ENCODE data around the gene RITA1.

RITA1 gene

DNA sequence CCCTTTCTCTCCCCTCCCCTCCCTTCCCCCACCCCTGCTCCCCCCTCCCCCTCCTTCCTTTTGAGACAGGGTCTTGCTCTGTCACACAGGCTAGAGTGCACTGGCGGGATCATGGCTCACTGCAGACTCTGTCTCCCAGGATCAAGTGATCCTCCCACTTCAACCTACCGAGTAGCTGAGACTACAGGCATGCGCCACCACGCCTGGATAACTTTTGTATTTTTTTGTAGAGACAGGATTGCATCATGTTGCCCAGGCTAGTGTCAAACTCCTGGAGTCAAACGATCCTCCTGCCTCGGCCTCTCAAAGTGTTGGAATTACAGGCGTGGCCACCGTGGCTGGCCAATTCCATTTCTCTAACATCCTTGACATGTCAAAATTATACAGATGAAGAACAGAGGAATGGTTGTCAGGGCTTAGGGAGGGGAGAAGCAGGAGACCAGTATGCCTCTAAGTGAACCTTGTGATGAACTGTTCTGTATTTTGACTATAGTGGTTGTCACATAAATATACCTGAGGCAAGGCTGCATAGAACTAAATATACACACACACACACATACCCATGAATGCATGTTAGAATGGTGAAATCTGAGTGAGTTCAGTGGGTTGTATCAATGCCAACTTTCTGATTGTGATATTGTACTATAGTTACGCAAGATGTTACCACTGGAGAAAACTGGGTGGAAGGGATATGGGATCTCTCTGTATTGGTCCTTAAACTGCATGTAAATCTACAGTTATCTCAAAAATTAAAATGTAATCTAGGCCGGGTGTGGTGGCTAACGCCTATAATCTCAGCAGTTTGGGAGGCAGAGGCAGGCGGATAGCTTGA, 39.6 kb upstream of the RITA1 start:
- no peaks in the 10 kb centered on the region for H3K9me3 ChIP-seq (ENCODE audit: low read length)
- no peaks in the 10 kb centered on the region for H3K36me3 ChIP-seq (ENCODE audit: insufficient read depth, low read length)
- peaks cover 6% of the 10 kb centered on the region for H3K27me3 ChIP-seq (ENCODE audit: insufficient read depth, low read length)
- peaks cover 20% of the 10 kb centered on the region for H3K4me1 ChIP-seq (ENCODE audit: insufficient read depth, low read length)
- H3K4me3 ChIP-seq (ENCODE audit: low read length), result no peak overlapping the region
- H2AFZ ChIP-seq (ENCODE audit: low read depth, low read length), result no peak overlapping the region

DNA sequence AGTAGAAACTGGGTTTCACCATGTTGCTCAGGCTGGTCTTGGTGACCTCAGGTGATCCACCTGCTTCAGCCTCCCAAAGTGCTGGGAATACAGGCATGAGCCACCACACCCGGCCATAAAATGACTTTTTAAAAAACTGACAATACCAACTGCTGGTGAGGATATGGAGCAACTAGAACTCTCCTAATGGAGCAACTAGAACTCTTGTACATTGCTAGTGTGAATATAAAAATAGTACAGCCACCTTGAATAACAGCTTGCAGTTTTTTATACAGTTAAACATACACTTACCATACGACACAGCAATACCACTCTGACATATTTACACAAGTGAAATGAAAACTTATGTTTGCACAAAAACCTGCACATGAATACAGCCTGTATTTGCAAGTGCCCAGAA, 38.5 kb upstream of the RITA1 start:
- peaks cover 20% of the 10 kb centered on the region for H3K4me1 ChIP-seq (ENCODE audit: insufficient read depth, low read length)
- no peaks in the 10 kb centered on the region for H3K36me3 ChIP-seq (ENCODE audit: insufficient read depth, low read length)
- no peaks in the 10 kb centered on the region for H3K9me3 ChIP-seq (ENCODE audit: low read length)
- H3K27me3 ChIP-seq (ENCODE audit: insufficient read depth, low read length), result peaks cover 10% of the 10 kb centered on the region
- H3K4me3 ChIP-seq (ENCODE audit: low read length), result no peak overlapping the region
- no peak overlapping the region for H2AFZ ChIP-seq (ENCODE audit: low read depth, low read length)

DNA sequence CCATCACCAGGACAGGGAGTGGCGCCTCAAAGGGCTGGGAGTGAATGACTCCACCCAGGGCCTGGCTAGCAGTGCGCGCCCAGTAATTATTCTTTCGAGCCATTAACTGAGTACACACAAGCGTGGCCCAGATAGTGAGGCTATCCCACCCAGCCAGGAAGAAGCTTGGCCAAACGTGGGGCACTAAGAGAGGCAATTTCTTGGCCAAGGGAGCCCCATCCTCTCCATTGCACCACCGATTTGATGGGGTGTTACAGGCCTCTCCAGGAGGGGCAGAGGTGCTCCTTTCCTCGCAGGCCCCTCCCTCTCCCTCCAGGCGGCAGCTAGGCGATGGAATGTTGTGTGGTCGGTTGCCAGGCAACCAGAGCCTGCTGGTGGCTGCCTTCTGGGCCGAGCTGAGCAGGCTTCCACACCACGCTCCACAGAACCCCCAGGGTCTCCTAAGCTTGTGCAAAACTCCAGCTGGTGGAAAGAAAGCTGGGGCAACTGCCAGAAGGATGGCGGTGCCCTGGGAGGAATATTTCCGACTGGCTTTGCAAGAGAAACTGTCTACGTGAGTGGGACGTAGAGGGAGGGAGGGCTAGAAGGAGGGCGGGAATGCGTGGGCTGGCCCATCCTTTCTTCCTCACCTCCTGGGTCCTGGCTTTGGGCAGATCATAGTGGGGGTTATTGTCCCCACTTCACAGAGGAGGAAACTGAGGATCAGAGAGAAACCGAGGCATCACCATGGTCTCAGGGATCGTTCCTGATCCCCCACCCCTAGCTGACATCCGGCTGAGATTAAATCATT, 36.0 kb upstream of the RITA1 start, which contains the start of gene CFAP73:
TSS of gene CFAP73 (plus strand) at position 364 of the 790 bp plus-strand sequence. CDS start at position 498, 134 bp downstream.
- H3K27me3 ChIP-seq (ENCODE audit: insufficient read depth, low read length), result peaks cover 21% of the 10 kb centered on the region
- peaks cover 16% of the 10 kb centered on the region for H3K4me1 ChIP-seq (ENCODE audit: insufficient read depth, low read length)
- H3K9me3 ChIP-seq (ENCODE audit: low read length), result no peaks in the 10 kb centered on the region
- no peaks in the 10 kb centered on the region for H3K36me3 ChIP-seq (ENCODE audit: insufficient read depth, low read length)
- no peak within 1 kb of the TSS for H2AFZ ChIP-seq (ENCODE audit: low read depth, low read length)
- H3K4me3 ChIP-seq (ENCODE audit: low read length), result no peak within 1 kb of the TSS

DNA sequence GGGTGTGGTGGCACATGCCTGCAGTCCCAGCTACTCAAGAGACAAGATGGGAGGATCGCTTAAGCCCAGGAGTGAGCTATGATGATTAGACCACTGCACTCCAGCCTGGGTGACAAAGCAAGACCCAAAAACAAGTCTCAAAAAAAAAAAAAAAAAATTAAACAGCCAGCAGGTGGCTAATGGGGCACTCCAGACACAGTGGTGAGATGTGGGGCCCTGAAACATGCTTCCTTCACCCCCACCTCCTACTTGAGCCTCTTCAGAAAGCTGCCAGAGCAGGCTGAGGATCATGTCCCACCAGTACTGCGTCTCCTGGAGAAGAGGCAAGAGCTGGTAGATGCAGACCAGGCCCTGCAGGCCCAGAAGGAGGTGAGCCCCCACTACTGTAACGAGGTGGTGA, 33.9 kb upstream of the RITA1 start:
- Histone ChIP-seq H3K4me3 (ENCODE audit: low read length) (no peak overlapping the region), H2AFZ (ENCODE audit: low read depth, low read length) (no peak overlapping the region), H3K4me1 (ENCODE audit: insufficient read depth, low read length) (peaks cover 16% of the 10 kb centered on the region), H3K27me3 (ENCODE audit: insufficient read depth, low read length) (peaks cover 34% of the 10 kb centered on the region), H3K36me3 (ENCODE audit: insufficient read depth, low read length) (no peaks in the 10 kb centered on the region), H3K9me3 (ENCODE audit: low read length) (no peaks in the 10 kb centered on the region)

DNA sequence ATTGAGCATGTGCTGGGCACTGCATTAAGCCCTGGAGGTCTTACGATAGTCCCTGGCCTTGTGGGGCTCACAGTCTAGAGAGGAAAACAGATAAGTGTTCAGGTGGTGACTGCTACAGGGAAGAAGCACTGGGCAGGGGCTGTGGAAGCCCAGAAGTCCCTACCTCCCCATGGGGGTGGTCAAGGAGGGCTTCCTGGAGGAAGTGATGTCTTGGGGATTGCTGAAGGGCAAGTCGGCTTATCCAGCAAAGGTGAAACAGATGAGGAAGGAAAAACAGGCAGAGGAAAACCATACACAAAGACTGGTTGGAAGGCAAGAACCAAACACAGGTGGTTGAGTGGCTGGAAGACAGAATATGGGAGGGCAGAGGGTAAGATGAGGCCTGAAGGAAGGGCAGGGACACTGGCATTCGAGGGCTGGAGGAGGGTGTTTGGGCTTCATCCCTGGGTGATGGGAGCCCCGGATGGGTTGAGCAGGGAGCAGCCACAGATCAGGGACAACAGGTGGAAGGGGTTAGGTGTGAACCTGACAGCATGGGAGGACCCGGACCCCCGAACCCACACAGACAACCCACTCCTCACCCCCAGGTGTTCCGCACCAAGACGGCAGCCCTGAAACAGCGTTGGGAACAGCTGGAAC, 33.2 kb upstream of the RITA1 start:
- no peak overlapping the region for H3K4me3 ChIP-seq (ENCODE audit: low read length)
- no peaks in the 10 kb centered on the region for H3K9me3 ChIP-seq (ENCODE audit: low read length)
- H3K36me3 ChIP-seq (ENCODE audit: insufficient read depth, low read length), result no peaks in the 10 kb centered on the region
- peaks cover 34% of the 10 kb centered on the region for H3K27me3 ChIP-seq (ENCODE audit: insufficient read depth, low read length)
- peaks cover 16% of the 10 kb centered on the region for H3K4me1 ChIP-seq (ENCODE audit: insufficient read depth, low read length)
- H2AFZ ChIP-seq (ENCODE audit: low read depth, low read length), result peak overlapping the region; percentile 49

DNA sequence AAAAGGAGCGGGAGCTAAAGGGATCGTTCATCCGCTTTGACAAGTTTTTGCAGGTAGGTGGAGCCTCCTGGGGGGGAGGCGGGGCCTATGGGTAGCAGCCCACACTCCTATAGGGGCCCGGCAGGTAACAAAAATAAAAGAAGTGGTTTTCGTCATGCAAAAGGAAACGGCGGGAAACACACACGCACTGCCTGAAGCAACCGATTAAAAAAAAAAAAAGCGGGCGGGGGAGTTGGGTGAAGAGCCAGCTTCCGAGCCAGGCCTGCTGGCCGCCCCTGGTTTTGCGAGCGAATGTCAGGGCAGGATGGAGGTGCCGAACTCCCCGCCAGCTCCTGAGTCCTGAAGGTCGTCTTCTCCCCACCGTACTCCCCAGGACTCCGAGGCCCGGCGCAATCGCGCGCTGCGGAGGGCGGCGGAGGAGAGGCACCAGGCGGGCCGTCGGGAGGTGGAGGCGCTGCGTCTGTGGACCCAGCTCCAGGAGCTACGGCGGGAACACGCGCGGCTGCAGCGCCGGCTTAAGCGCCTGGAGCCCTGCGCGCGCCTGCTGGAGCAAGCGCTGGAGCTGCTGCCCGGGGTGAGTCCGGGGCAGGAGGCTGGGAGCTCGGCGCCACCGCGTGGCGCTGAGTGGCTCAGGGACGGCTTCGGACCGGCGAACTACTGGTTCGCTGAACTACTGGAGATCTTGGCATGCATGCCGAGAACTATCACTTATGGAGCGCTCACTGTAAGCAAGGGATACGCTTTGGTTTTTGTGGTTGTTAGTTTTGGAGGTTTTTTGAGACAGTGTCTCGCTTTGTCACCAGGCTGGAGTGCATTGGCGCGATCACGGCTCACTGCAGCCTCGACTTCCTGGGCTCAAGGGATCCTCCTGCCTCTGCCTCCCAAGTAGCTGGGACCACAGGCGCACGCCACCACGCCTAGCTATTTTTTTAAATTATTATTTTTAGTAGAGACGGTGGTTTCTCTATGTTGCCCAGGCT, 32.4 kb upstream of the RITA1 start:
- H3K4me1 ChIP-seq (ENCODE audit: insufficient read depth, low read length), result peaks cover 16% of the 10 kb centered on the region
- peaks cover 34% of the 10 kb centered on the region for H3K27me3 ChIP-seq (ENCODE audit: insufficient read depth, low read length)
- peaks cover 7% of the 10 kb centered on the region for H3K36me3 ChIP-seq (ENCODE audit: insufficient read depth, low read length)
- H2AFZ ChIP-seq (ENCODE audit: low read depth, low read length), result peak overlapping the region; percentile 49
- no peaks in the 10 kb centered on the region for H3K9me3 ChIP-seq (ENCODE audit: low read length)
- peak overlapping the region; percentile 42 for H3K4me3 ChIP-seq (ENCODE audit: low read length)

DNA sequence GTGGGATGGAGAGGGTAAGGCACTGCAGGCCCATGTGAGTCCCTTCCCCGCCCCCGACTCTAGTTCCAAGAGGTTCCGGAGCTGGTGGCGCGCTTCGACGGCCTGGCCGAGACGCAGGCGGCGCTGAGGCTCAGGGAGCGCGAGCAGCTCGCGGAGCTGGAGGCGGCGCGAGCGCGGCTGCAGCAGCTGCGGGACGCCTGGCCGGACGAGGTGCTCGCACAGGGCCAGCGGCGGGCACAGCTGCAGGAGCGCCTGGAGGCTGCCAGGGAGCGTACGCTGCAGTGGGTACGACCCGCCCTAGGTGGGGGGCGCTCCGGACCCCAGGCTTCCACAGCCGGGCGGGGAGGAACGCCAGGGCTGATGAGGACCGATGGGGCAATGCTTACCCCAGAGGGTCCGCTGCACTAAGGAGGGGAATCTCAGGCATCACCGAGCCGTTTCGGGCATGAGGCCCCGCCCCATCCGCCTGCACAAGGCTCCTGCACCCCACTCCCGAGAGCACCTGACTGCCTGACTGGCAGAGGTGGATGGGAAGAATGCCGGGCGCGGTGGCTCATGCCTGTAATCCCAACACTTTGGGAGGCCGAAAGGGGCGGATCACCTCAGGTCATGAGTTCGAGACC, 31.1 kb upstream of the RITA1 start:
- Histone ChIP-seq H3K9me3 (ENCODE audit: low read length) (no peaks in the 10 kb centered on the region), H3K36me3 (ENCODE audit: insufficient read depth, low read length) (peaks cover 19% of the 10 kb centered on the region), H3K4me3 (ENCODE audit: low read length) (no peak overlapping the region), H3K4me1 (ENCODE audit: insufficient read depth, low read length) (peaks cover 12% of the 10 kb centered on the region), H3K27me3 (ENCODE audit: insufficient read depth, low read length) (peaks cover 34% of the 10 kb centered on the region), H2AFZ (ENCODE audit: low read depth, low read length) (no peak overlapping the region)

DNA sequence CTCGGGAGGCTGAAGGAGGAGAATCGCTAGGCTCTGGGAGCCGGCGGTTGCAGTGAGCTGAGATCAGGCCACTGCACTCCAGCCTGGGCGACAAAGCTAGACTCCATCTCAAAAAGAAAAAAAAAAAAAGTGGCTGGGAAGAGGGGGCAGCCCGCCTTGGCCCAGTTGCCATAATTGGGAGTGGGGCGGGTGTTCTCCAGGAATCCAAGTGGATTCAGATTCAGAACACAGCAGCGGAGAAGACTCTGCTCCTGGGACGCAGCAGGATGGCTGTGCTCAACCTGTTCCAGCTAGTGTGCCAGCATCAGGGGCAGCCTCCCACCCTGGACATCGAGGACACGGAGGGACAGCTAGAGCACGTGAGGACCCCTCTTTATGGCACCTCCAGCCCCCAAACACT, 30.5 kb upstream of the RITA1 start:
- Histone ChIP-seq H3K36me3 (ENCODE audit: insufficient read depth, low read length) (peaks cover 25% of the 10 kb centered on the region), H3K4me1 (ENCODE audit: insufficient read depth, low read length) (peaks cover 6% of the 10 kb centered on the region), H3K4me3 (ENCODE audit: low read length) (no peak overlapping the region), H2AFZ (ENCODE audit: low read depth, low read length) (no peak overlapping the region), H3K27me3 (ENCODE audit: insufficient read depth, low read length) (peaks cover 34% of the 10 kb centered on the region), H3K9me3 (ENCODE audit: low read length) (no peaks in the 10 kb centered on the region)

DNA sequence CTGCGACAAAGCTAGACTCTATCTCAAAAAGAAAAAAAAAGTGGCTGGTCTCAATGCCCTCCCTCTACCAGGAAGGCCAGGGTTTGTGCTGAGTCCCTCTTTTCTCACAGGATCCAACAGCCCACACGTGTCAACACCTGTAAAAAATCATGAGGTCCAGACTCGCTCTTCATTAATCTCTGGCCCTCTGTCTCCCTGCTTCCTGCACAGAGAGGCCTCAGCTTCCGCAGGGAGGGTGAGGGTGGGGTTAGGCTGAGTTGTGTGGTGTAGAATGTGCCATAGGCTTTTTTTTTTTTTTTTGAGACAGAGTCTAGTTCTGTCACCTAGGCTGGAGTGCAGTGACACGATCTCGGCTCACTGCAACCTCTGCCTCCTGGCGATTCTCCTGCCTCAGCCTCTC, 29.9 kb upstream of the RITA1 start:
- H3K9me3 ChIP-seq (ENCODE audit: low read length), result no peaks in the 10 kb centered on the region
- H3K27me3 ChIP-seq (ENCODE audit: insufficient read depth, low read length), result peaks cover 34% of the 10 kb centered on the region
- H3K36me3 ChIP-seq (ENCODE audit: insufficient read depth, low read length), result peaks cover 31% of the 10 kb centered on the region
- no peak overlapping the region for H2AFZ ChIP-seq (ENCODE audit: low read depth, low read length)
- no peak overlapping the region for H3K4me3 ChIP-seq (ENCODE audit: low read length)
- H3K4me1 ChIP-seq (ENCODE audit: insufficient read depth, low read length), result peaks cover under 1% of the 10 kb centered on the region

DNA sequence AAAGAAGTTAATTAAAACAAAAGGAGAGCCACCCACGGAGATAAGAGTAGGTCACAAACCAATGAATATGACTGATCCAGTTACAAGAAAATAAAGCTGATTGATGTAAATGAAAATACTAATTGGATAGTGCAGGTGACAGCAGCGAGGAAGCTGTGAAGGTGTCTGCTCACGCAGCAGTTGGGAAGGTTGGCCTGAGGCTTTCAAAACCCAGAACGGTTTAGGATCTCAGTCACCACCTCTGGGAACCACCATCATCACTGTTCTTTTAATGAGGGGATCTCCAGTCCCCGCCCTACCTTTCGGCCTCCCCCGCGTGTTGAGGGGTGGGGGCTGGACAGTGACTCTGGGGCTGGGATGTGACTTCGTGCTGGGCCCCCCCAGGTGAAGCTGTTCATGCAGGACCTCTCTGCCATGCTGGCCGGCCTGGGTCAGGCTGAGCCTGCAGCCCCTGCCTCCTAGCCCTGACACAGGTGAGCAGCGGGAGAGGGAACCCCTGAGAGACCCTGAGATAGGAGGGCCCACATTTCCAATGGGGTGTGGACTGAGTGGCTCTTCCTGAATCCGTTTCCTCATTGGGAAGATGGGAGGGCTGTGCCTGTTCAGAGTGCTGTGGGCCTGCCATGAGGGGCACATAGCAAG, 28.2 kb upstream of the RITA1 start:
- Histone ChIP-seq H3K4me3 (ENCODE audit: low read length) (no peak overlapping the region), H2AFZ (ENCODE audit: low read depth, low read length) (no peak overlapping the region)

DNA sequence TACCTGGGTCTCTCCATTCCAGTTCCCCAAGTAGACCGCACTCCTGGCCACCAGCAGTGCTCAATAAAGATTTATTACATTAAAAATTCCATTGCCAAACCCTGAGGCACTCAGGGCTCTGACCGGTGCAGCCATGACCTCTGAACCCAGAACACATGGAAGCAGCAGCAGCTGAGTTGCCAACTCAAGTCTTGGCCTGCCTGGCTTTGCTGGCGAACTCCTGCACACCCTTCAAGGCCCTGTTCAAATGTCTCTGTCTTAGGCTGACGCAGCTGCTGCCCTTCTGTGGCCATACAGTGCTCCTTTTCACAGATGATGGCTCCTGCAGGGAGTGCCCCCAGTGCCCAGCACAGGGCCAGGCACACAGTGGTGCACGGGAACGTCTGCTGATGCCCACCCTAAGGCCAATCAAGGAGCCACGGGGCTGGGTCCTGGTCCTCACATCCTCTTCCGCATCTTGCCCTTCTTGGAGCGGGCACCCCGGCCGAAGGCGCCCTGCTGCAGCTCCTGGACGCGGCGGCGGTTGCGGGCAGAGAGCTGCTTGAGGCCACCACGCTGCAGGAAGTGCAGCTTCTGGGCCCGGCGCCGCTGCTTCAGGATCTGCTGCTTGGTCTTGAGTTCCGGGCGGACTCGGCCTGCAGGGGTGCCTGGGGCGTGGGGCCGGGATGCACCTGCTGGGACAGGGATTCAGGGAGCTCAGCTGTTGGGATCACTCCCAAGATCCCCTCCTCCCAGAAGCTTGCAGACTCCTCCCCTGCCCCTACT, 26.9 kb upstream of the RITA1 start:
- H2AFZ ChIP-seq (ENCODE audit: low read depth, low read length), result no peak overlapping the region
- no peak overlapping the region for H3K4me3 ChIP-seq (ENCODE audit: low read length)
- peaks cover 21% of the 10 kb centered on the region for H3K27me3 ChIP-seq (ENCODE audit: insufficient read depth, low read length)
- peaks cover 54% of the 10 kb centered on the region for H3K36me3 ChIP-seq (ENCODE audit: insufficient read depth, low read length)
- H3K9me3 ChIP-seq (ENCODE audit: low read length), result no peaks in the 10 kb centered on the region
- peaks cover 5% of the 10 kb centered on the region for H3K4me1 ChIP-seq (ENCODE audit: insufficient read depth, low read length)

More for the DNA sequence above, 28.2 kb upstream of the RITA1 start:
- H3K9me3 ChIP-seq (ENCODE audit: low read length), result no peaks in the 10 kb centered on the region
- H3K27me3 ChIP-seq (ENCODE audit: insufficient read depth, low read length), result peaks cover 26% of the 10 kb centered on the region
- H3K4me1 ChIP-seq (ENCODE audit: insufficient read depth, low read length), result peaks cover 2% of the 10 kb centered on the region
- peaks cover 43% of the 10 kb centered on the region for H3K36me3 ChIP-seq (ENCODE audit: insufficient read depth, low read length)

Data from neuron (in vitro differentiated cells).